Ascending aorta (tissue), 2 donors: ENCODE measurements around the gene UBE2E3. TPM values are rescaled to one million over a fixed set of nuclear protein-coding genes. Genes with fewer than 3 reads are reported as not detected.

ENCODE experiments used
- DNase-seq, 2 donors: peaks; one replicate each; pipeline ENCODE4 v3.0.0-alpha.2; 2019; ENCODE audit warnings: low spot score in 2 of 2
- H3K27ac ChIP-seq, 2 donors: fragments of 200-600 bp; sonication (generic); one replicate each; pipeline ENCODE4 v1.5.1; 2016 to 2017; ENCODE audit warnings: mild to moderate bottlenecking in 1 of 2
- H3K27me3 ChIP-seq: fragments of 200-600 bp; sonication (generic); one replicate; pipeline ENCODE4 v1.5.1; 2017
- H3K36me3 ChIP-seq, 2 donors: fragments of 200-600 bp; sonication (generic); one replicate each; pipeline ENCODE4 v1.5.1; 2016
- H3K4me1 ChIP-seq, 2 donors: fragments of 200-600 bp; sonication (generic); one replicate each; pipeline ENCODE4 v1.5.1; 2016 to 2017; ENCODE audit warnings: mild to moderate bottlenecking in 1 of 2
- H3K4me3 ChIP-seq, 2 donors: fragments of 200-600 bp; sonication (generic); one replicate each; pipeline ENCODE4 v1.5.1; 2016 to 2017; ENCODE audit warnings: mild to moderate bottlenecking in 1 of 2
- H3K9me3 ChIP-seq, 2 donors: fragments of 200-600 bp; sonication (generic); one replicate each; pipeline ENCODE4 v1.5.1; 2016
- CTCF ChIP-seq, 3 experiments: fragments of 200-600 bp in 2 of 3; fragments of 450-650 bp in 1 of 3; sonication (generic) in 2 of 3; IDR thresholded peaks; one replicate each; pipeline ENCODE4 v1.5.1; 2016 to 2019; ENCODE audit warnings: antibody characterized with exemption in 3 of 3, mild to moderate bottlenecking in 1 of 3, moderate library complexity in 1 of 3
- intact Hi-C: fragments of 100-400 bp; cut with DNase I; formaldehyde crosslinking; loops from one replicate; pipeline ENCODE4 v1.15.1; 2023
- total RNA-seq: library from RNA; depleted of rRNA; stranded (reverse); fragments of >200 nt; gene quantifications from one replicate; pipeline ENCODE4 v1.1.0, GENCODE V29; 2016

The UBE2E3 gene
- total RNA-seq, 1 donor from 2014 or later = 125 TPM

GRCh38 chr2:181070836-181071200 is 90.4 kb downstream of the UBE2E3 start:
- Histone ChIP-seq H3K27me3 (no peaks in the 10 kb centered on the region), H3K4me1 (no peaks in the 10 kb centered on the region), H3K4me3 (no peak overlapping the region), H3K27ac (no peak overlapping the region), H3K36me3 (peaks cover 0 to 2% of the 10 kb centered on the region in 2 donors), H3K9me3 (no peaks in the 10 kb centered on the region)
- DNase-seq = no peak
- no peak for TF ChIP-seq CTCF (IDR thresholded peaks at IDR 0.05)
- intact Hi-C loops = loop anchor here (10.0 kb wide), 1 partner anchor 644 kb away; no protein-coding TSS in a partner anchor

- no peak overlapping the region for H3K4me3 ChIP-seq
- TF ChIP-seq CTCF (IDR thresholded peaks at IDR 0.05) = no peak
- no peaks in the 10 kb centered on the region for H3K9me3 ChIP-seq
- intact Hi-C loops = loop anchor here (10.0 kb wide), 1 partner anchor 642 kb away; no protein-coding TSS in a partner anchor
- no peaks in the 10 kb centered on the region for H3K27me3 ChIP-seq
- no peaks in the 10 kb centered on the region for H3K4me1 ChIP-seq
- DNase-seq = no peak
- H3K36me3 ChIP-seq = peaks cover 0 to 2% of the 10 kb centered on the region in 2 donors
- H3K27ac ChIP-seq = no peak overlapping the region
These were observed 92.3 kb downstream of the UBE2E3 start for GRCh38 chr2:181072486-181073235.

- no peak overlapping the region for H3K27ac ChIP-seq
- H3K27me3 ChIP-seq = no peaks in the 10 kb centered on the region
- intact Hi-C loops = loop anchor here (10.0 kb wide), 1 partner anchor 641 kb away; no protein-coding TSS in a partner anchor
These were observed 93.5 kb downstream of the UBE2E3 start for GRCh38 chr2:181073896-181074295.

GRCh38 chr2:181074457-181074856 is 94.1 kb downstream of the UBE2E3 start:
- H3K27ac ChIP-seq = no peak overlapping the region
- peaks cover 0 to 2% of the 10 kb centered on the region in 2 donors for H3K36me3 ChIP-seq
- no peak for DNase-seq
- H3K4me1 ChIP-seq = no peaks in the 10 kb centered on the region
- TF ChIP-seq CTCF (IDR thresholded peaks at IDR 0.05) = no peak
- H3K4me3 ChIP-seq = no peak overlapping the region
- H3K9me3 ChIP-seq = no peaks in the 10 kb centered on the region
- no peaks in the 10 kb centered on the region for H3K27me3 ChIP-seq
- intact Hi-C loops = loop anchor here (10.0 kb wide), 1 partner anchor 640 kb away; no protein-coding TSS in a partner anchor

More at GRCh38 chr2:181073896-181074295, 93.5 kb downstream of the UBE2E3 start:
- DNase-seq = no peak
- peaks cover 0 to 2% of the 10 kb centered on the region in 2 donors for H3K36me3 ChIP-seq
- H3K9me3 ChIP-seq = no peaks in the 10 kb centered on the region
- no peaks in the 10 kb centered on the region for H3K4me1 ChIP-seq
- no peak overlapping the region for H3K4me3 ChIP-seq
- TF ChIP-seq CTCF (IDR thresholded peaks at IDR 0.05) = no peak

DNA sequence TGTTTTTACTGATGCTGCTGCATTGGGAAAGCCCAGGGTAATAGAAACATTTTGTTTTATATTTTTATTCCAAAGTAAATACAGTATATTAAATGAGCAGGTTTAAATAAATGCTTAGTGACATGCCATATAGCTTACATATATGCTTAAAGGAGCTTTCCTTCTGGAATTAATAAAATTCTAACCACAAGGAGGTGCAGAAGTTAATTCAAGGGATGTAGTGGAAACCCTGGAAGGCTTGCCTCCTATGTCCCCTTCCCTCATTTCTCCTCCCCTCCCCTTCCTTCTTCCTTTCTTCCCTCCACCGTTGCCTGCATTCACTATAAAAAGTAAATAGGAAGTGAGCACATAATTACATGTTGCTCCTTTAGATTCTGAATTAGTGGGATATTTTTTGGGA is 96.3 kb downstream of the UBE2E3 start:
- no peak for DNase-seq
- intact Hi-C loops = loop anchor here (10.0 kb wide), 1 partner anchor 638 kb away; no protein-coding TSS in a partner anchor
- no peaks in the 10 kb centered on the region for H3K9me3 ChIP-seq
- no peak for TF ChIP-seq CTCF (IDR thresholded peaks at IDR 0.05)
- H3K4me1 ChIP-seq = no peaks in the 10 kb centered on the region
- H3K36me3 ChIP-seq = peaks cover 0 to 2% of the 10 kb centered on the region in 2 donors
- H3K4me3 ChIP-seq = no peak overlapping the region
- H3K27ac ChIP-seq = no peak overlapping the region
- no peaks in the 10 kb centered on the region for H3K27me3 ChIP-seq
